ENCODE results near the gene MYOD1. TPM values are rescaled to one million over a fixed set of nuclear protein-coding genes. Genes with fewer than 3 reads are reported as not detected.

MYOD1 gene
- total RNA-seq, 6 experiments from 2014 or later: not detected

DNA sequence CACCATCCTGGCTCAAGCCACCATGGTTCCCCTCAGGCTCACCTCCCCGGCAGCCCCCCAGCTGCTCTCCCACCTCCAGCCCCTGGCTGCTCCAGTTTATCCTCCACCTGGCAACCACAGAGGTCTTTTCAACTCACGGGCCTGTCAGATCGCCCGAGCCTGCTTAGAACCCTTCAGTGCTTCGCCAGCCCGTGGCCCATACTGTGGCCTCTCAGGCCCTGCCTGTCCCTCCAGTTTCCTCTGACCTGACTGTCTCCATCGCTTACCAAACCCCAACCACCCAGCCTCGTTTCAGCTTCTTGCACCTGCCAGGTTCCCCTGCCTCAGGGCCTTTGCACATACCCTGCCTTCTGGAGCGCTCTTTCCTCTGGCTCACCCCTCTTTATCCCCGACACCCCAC is 22.1 kb downstream of the MYOD1 start:
- no peak overlapping the region for H3K4me3 ChIP-seq
- intact Hi-C loops (cut with DNase I): no loop called here
- ATAC-seq (no peak), DNase-seq (peak in 1 of 3 donors; percentile 31)
- WGBS (ENCODE audit: insufficient coverage, low coverage, low lambda C conversion rate, missing lambda C conversion rate): 89% methylated on average over 8 of the region's 10 CpGs
- H3K27ac ChIP-seq: no peak overlapping the region
- H3K9me3 ChIP-seq: no peaks in the 10 kb centered on the region
- H3K36me3 ChIP-seq: no peaks in the 10 kb centered on the region
- H3K4me1 ChIP-seq: no peaks in the 10 kb centered on the region
- no peak for TF ChIP-seq POLR2A (IDR thresholded peaks at IDR 0.05)
- TF ChIP-seq, protein P1, sequence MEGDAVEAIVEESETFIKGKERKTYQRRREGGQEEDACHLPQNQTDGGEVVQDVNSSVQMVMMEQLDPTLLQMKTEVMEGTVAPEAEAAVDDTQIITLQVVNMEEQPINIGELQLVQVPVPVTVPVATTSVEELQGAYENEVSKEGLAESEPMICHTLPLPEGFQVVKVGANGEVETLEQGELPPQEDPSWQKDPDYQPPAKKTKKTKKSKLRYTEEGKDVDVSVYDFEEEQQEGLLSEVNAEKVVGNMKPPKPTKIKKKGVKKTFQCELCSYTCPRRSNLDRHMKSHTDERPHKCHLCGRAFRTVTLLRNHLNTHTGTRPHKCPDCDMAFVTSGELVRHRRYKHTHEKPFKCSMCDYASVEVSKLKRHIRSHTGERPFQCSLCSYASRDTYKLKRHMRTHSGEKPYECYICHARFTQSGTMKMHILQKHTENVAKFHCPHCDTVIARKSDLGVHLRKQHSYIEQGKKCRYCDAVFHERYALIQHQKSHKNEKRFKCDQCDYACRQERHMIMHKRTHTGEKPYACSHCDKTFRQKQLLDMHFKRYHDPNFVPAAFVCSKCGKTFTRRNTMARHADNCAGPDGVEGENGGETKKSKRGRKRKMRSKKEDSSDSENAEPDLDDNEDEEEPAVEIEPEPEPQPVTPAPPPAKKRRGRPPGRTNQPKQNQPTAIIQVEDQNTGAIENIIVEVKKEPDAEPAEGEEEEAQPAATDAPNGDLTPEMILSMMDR (IDR thresholded peaks at IDR 0.05): no peak
- H3K27me3 ChIP-seq: peaks cover 0 to 7% of the 10 kb centered on the region in 2 donors

DNA sequence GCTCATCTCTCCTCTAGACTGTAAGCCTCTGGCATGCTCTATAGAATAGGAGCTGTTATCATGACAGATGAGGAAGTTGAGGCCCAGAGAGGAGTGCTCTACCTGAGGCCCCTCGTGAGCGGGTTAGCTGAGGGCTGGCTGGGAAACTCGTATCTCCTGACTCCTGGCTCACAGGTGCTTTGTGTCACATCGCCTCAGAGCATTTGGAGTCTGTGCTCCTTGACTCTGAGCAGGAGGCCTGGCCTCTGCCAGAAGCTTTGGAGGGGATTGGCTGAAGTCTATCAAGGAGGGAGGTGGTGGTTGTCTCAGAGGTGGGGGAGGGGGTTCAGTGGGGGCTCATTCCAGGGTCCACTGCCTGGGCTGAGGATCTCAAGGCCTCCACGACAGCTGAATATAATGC is 22.6 kb downstream of the MYOD1 start:
- Histone ChIP-seq H3K27me3 (peaks cover 0 to 1% of the 10 kb centered on the region in 2 donors), H3K36me3 (no peaks in the 10 kb centered on the region), H3K4me1 (no peaks in the 10 kb centered on the region), H3K4me3 (no peak overlapping the region), H3K9me3 (no peaks in the 10 kb centered on the region), H3K27ac (no peak overlapping the region)
- intact Hi-C loops (cut with DNase I): no loop called here
- DNase-seq (no peak), ATAC-seq (no peak)
- WGBS (ENCODE audit: insufficient coverage, low coverage, low lambda C conversion rate, missing lambda C conversion rate): 75% methylated on average over 4 of the region's 5 CpGs
- TF ChIP-seq POLR2A (IDR thresholded peaks at IDR 0.05): no peak
- TF ChIP-seq, protein P1 (IDR thresholded peaks at IDR 0.05): no peak

DNA sequence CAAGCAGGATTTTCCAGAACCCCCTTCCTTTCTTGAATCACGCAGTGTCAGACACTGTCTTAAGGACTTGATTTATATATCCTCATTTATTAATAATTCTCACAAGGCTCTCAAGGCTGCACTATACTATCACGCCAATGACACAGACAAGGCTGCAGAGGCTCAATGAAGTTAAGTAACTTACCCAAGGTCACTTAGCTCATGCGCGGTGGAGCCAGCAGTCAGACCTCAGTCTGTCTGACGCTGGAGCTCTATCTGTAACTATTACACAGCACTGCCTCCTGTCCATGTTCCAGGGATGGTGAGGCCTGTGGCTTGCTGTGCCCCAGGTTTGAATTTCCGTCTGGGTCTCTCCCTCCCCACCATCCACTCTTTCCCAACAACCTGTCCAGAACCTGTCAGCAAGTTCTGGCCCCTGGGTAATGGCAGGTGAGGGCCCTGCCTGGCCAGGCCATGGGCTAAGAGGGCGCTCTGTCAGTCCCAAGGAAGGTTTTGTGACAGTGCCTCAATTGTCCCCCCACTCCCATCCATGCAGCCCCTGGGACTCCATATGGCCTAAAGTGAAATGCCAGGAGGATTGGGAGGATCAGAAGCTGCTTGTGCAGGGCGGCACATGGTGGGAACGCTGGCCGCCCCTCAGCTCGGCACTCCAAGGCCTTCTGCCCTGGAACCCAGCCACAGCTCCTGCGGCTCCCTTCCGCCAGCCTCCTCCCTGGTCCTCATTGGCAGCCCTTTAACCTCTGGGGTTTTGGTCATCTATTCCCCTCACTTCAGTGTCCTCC is 23.8 kb downstream of the MYOD1 start:
- WGBS (ENCODE audit: insufficient coverage, low coverage, low lambda C conversion rate, missing lambda C conversion rate): 76% methylated on average over 5 of the region's 13 CpGs
- intact Hi-C loops (cut with DNase I): no loop called here
- ATAC-seq: no peak

GRCh38 chr11:17743808-17744119 is 24.4 kb downstream of the MYOD1 start:
- H3K27ac ChIP-seq: no peak overlapping the region
- no peaks in the 10 kb centered on the region for H3K4me1 ChIP-seq
- H3K36me3 ChIP-seq: no peaks in the 10 kb centered on the region
- H3K4me3 ChIP-seq: no peak overlapping the region
- WGBS (ENCODE audit: insufficient coverage, low coverage, low lambda C conversion rate, missing lambda C conversion rate): 66% methylated on average over 3 of the region's 5 CpGs
- intact Hi-C loops (cut with DNase I): no loop called here
- H3K27me3 ChIP-seq: no peaks in the 10 kb centered on the region
- no peak for ATAC-seq
- no peak for TF ChIP-seq POLR2A (IDR thresholded peaks at IDR 0.05)
- TF ChIP-seq, protein P1 (IDR thresholded peaks at IDR 0.05): no peak
- no peak for DNase-seq
- H3K9me3 ChIP-seq: no peaks in the 10 kb centered on the region

More for the DNA sequence above, 23.8 kb downstream of the MYOD1 start:
- Histone ChIP-seq H3K36me3 (no peaks in the 10 kb centered on the region), H3K9me3 (no peaks in the 10 kb centered on the region), H3K27me3 (no peaks in the 10 kb centered on the region), H3K4me1 (no peaks in the 10 kb centered on the region), H3K4me3 (no peak overlapping the region), H3K27ac (no peak overlapping the region)
- DNase-seq: peak in 1 of 3 donors; percentile 39
- no peak for TF ChIP-seq POLR2A (IDR thresholded peaks at IDR 0.05)
- TF ChIP-seq, protein P1 (IDR thresholded peaks at IDR 0.05): no peak
